Keratinocyte (primary cell): ENCODE data around the gene VPS4B. TPM values are rescaled to one million over a fixed set of nuclear protein-coding genes. Genes with fewer than 3 reads are reported as not detected.

Experiments
- DNase-seq: peaks from one replicate; pipeline ENCODE4 v3.0.0-alpha.2; 2011; ENCODE audit warnings: low read depth, missing footprints, low spot score
- FAIRE-seq: peaks from 2 replicates; lab custom pipeline; 2011; peaks lifted over from hg19 to GRCh38; lab: Jason Lieb, UNC
- H2AFZ ChIP-seq: 2 replicates; pipeline ENCODE4 v1.6.0; 2012; ENCODE audit warnings: low read length, control low read depth, inconsistent platforms; ENCODE audit not compliant: control insufficient read depth
- H3K27ac ChIP-seq: 2 replicates; pipeline ENCODE4 v1.5.1; 2011; ENCODE audit warnings: low read length; ENCODE audit not compliant: control insufficient read depth, insufficient read depth
- H3K27me3 ChIP-seq: 3 replicates; pipeline ENCODE4 v1.6.0; 2011; ENCODE audit warnings: low read length; ENCODE audit not compliant: control insufficient read depth, insufficient read depth; ENCODE audit errors: extremely low read depth
- H3K36me3 ChIP-seq, 2 experiments: 2 replicates in 1 of 2; 3 replicates in 1 of 2; pipeline ENCODE4 v1.5.1; 2011; ENCODE audit warnings: low read length in 2 of 2, mild to moderate bottlenecking in 1 of 2; ENCODE audit not compliant: control insufficient read depth in 2 of 2, insufficient read depth in 2 of 2; ENCODE audit errors: extremely low read depth in 1 of 2
- H3K4me1 ChIP-seq: 3 replicates; pipeline ENCODE4 v1.5.1; 2011; ENCODE audit warnings: low read length; ENCODE audit not compliant: control insufficient read depth, insufficient read depth; ENCODE audit errors: extremely low read depth
- H3K4me2 ChIP-seq: 3 replicates; pipeline ENCODE4 v1.6.0; 2011; ENCODE audit warnings: low read depth, low read length; ENCODE audit not compliant: control insufficient read depth, insufficient read depth; ENCODE audit errors: extremely low read depth
- H3K4me3 ChIP-seq, 3 experiments: fragments of 200-600 bp in 1 of 3; sonication (generic) in 1 of 3; 2 replicates in 2 of 3; 3 replicates in 1 of 3; pipeline ENCODE4 v1.5.1; 2011 to 2016; ENCODE audit warnings: low read length in 3 of 3, mild to moderate bottlenecking in 3 of 3, control low read depth in 2 of 3, inconsistent platforms in 1 of 3, low read depth in 1 of 3, mixed read lengths in 1 of 3, mixed run types in 1 of 3, moderate library complexity in 1 of 3; ENCODE audit not compliant: control insufficient read depth in 2 of 3, insufficient read depth in 2 of 3; ENCODE audit errors: extremely low read depth in 1 of 3
- H3K79me2 ChIP-seq: 2 replicates; pipeline ENCODE4 v1.6.0; 2012; ENCODE audit warnings: low read length; ENCODE audit not compliant: control insufficient read depth, insufficient read depth
- H3K9ac ChIP-seq: 3 replicates; pipeline ENCODE4 v1.6.0; 2011; ENCODE audit warnings: low read length; ENCODE audit not compliant: control insufficient read depth, insufficient read depth; ENCODE audit errors: extremely low read depth
- H3K9me1 ChIP-seq: 3 replicates; pipeline ENCODE4 v1.6.0; 2011; ENCODE audit warnings: low read length; ENCODE audit not compliant: control insufficient read depth, insufficient read depth; ENCODE audit errors: extremely low read depth
- H3K9me3 ChIP-seq: 2 replicates; pipeline ENCODE4 v1.5.1; 2012; ENCODE audit warnings: low read depth, low read length; ENCODE audit not compliant: control insufficient read depth
- H4K20me1 ChIP-seq: 3 replicates; pipeline ENCODE4 v1.6.0; 2011; ENCODE audit warnings: low read length; ENCODE audit not compliant: control insufficient read depth, insufficient read depth; ENCODE audit errors: extremely low read depth
- CTCF ChIP-seq, 3 experiments: IDR thresholded peaks in 1 of 3; conservative IDR thresholded peaks in 1 of 3; optimal IDR thresholded peaks in 1 of 3; 2 replicates in 2 of 3; 3 replicates in 1 of 3; pipeline versions ENCODE3 to v1.5.1; 2011; ENCODE audit warnings: low read length in 3 of 3, mild to moderate bottlenecking in 3 of 3, moderate library complexity in 2 of 3, control low read depth in 1 of 3, inconsistent platforms in 1 of 3; ENCODE audit not compliant: insufficient read depth in 2 of 3; ENCODE audit errors: extremely low read depth in 1 of 3
- EZH2 ChIP-seq: IDR thresholded peaks from one replicate; pipeline ENCODE4 v1.6.1; 2012; ENCODE audit warnings: inconsistent platforms, mild to moderate bottlenecking, low read length, moderate library complexity
- dilution Hi-C: fragments of 300-500 bp; cut with MboI; formaldehyde crosslinking; loops from one replicate; pipeline ENCODE4 v1.7.0; 2020; ENCODE audit warnings: low sequenced_read_pairs; ENCODE audit not compliant: extremely low pct_ligation_motif_present
- polyA plus RNA-seq, 5 experiments: library from polyadenylated mRNA; depleted of rRNA in 3 of 5; stranded (reverse) in 3 of 5; stranded (forward) in 1 of 5; unstranded in 1 of 5; fragments of >200 nt; gene quantifications; 1 replicate in 1 of 5; 2 replicates in 3 of 5; 3 replicates in 1 of 5; pipeline versions ENCODE4 v1.2.1 to v1.2.3, GENCODE V29; 2011 to 2012; ENCODE audit warnings: missing spikeins in 2 of 5, low read depth in 1 of 5, low replicate concordance in 1 of 5

VPS4B gene
- polyA plus RNA-seq, 1 donor (not counting 4 experiments of a cell fraction or from before 2014, with no cell fraction given): 65.3 TPM

GRCh38 chr18:63374540-63374939 lies 47.7 kb downstream of the VPS4B start:
- H3K4me3 ChIP-seq: no peak overlapping the region
- no peaks in the 10 kb centered on the region for H3K36me3 ChIP-seq
- H3K9me1 ChIP-seq: no peaks in the 10 kb centered on the region
- dilution Hi-C loops: no loop called here
- DNase-seq (no peak), FAIRE-seq (no peak)
- H3K27me3 ChIP-seq: no peaks in the 10 kb centered on the region
- H3K79me2 ChIP-seq: no peaks in the 10 kb centered on the region
- H4K20me1 ChIP-seq: no peaks in the 10 kb centered on the region
- no peaks in the 10 kb centered on the region for H3K9me3 ChIP-seq
- H2AFZ ChIP-seq: no peak overlapping the region
- no peak overlapping the region for H3K9ac ChIP-seq
- no peak overlapping the region for H3K27ac ChIP-seq
- H3K4me1 ChIP-seq: no peaks in the 10 kb centered on the region
- H3K4me2 ChIP-seq: no peak overlapping the region
- no peak for TF ChIP-seq EZH2
- TF ChIP-seq CTCF (optimal IDR thresholded peaks at IDR 0.05 in 1 of 3, IDR thresholded peaks at IDR 0.05 in 1 of 3, conservative IDR thresholded peaks at IDR 0.05 in 1 of 3; ENCODE audit: extremely low read depth in 1 of 3, insufficient read depth in 2 of 3, low read length in 3 of 3): no peak

- Histone ChIP-seq H3K4me2 (no peak overlapping the region), H3K27ac (no peak overlapping the region), H3K9ac (no peak overlapping the region), H3K4me1 (no peaks in the 10 kb centered on the region), H3K36me3 (no peaks in the 10 kb centered on the region), H3K9me1 (no peaks in the 10 kb centered on the region), H2AFZ (no peak overlapping the region), H4K20me1 (no peaks in the 10 kb centered on the region), H3K4me3 (no peak overlapping the region), H3K9me3 (no peaks in the 10 kb centered on the region), H3K79me2 (no peaks in the 10 kb centered on the region), H3K27me3 (no peaks in the 10 kb centered on the region)
- no peak for TF ChIP-seq CTCF (optimal IDR thresholded peaks at IDR 0.05 in 1 of 3, IDR thresholded peaks at IDR 0.05 in 1 of 3, conservative IDR thresholded peaks at IDR 0.05 in 1 of 3; ENCODE audit: extremely low read depth in 1 of 3, insufficient read depth in 2 of 3, low read length in 3 of 3)
- TF ChIP-seq EZH2: no peak
- FAIRE-seq (no peak), DNase-seq (no peak)
- dilution Hi-C loops: no loop called here
These were observed 49.1 kb downstream of the VPS4B start for GRCh38 chr18:63373161-63373560.
